GM23338 (cell line): ENCODE results near the gene TTC38. TPM values are rescaled to one million over a fixed set of nuclear protein-coding genes. Genes with fewer than 3 reads are reported as not detected.

Experiments used
- ATAC-seq: fragments of 200-7000 bp; cut with Tn5 transposase; 3 replicates; pipeline ENCODE4 v1.9.1; 2020
- DNase-seq: peaks from one replicate; pipeline ENCODE4 v3.0.0-alpha.2; 2015; ENCODE audit warnings: low spot score
- H2AFZ ChIP-seq: fragments of 200-600 bp; sonication (generic); 2 replicates; pipeline ENCODE4 v1.8.0; 2016; ENCODE audit warnings: antibody characterized with exemption, mild to moderate bottlenecking, moderate library complexity
- H3F3A ChIP-seq: fragments of 200-600 bp; sonication (generic); replicated peaks from 2 replicates; pipeline ENCODE4 v1.8.0; 2017; ENCODE audit warnings: antibody characterized with exemption, mixed run types, low read depth
- H3K27ac ChIP-seq: fragments of 200-600 bp; sonication (generic); 2 replicates; pipeline ENCODE4 v1.6.1; 2016; ENCODE audit warnings: low read depth
- H3K27me3 ChIP-seq: fragments of 200-600 bp; sonication (generic); 2 replicates; pipeline ENCODE4 v1.8.0; 2016; ENCODE audit warnings: mild to moderate bottlenecking, mixed run types, moderate library complexity; ENCODE audit not compliant: insufficient read depth
- H3K36me3 ChIP-seq: fragments of 200-600 bp; sonication (generic); 2 replicates; pipeline ENCODE4 v1.8.0; 2016; ENCODE audit warnings: mild to moderate bottlenecking; ENCODE audit not compliant: insufficient read depth
- H3K4me1 ChIP-seq: fragments of 200-600 bp; sonication (generic); 2 replicates; pipeline ENCODE4 v1.8.0; 2016; ENCODE audit warnings: mild to moderate bottlenecking, moderate library complexity; ENCODE audit not compliant: insufficient read depth
- H3K4me2 ChIP-seq: fragments of 200-600 bp; sonication (generic); 2 replicates; pipeline ENCODE4 v1.7.1; 2017; ENCODE audit warnings: mixed run types
- H3K4me3 ChIP-seq: fragments of 200-600 bp; sonication (generic); 2 replicates; pipeline ENCODE4 v1.6.1; 2016; ENCODE audit warnings: mixed run types
- H3K79me2 ChIP-seq: fragments of 200-600 bp; sonication (generic); replicated peaks from 2 replicates; pipeline ENCODE4 v1.8.0; 2017; ENCODE audit warnings: mild to moderate bottlenecking; ENCODE audit not compliant: insufficient read depth
- H3K9me2 ChIP-seq: fragments of 200-600 bp; sonication (generic); 2 replicates; pipeline ENCODE4 v1.8.0; 2017; ENCODE audit not compliant: insufficient read depth
- H4K20me1 ChIP-seq: fragments of 200-600 bp; sonication (generic); replicated peaks from 2 replicates; pipeline ENCODE4 v1.8.0; 2017; ENCODE audit warnings: mild to moderate bottlenecking; ENCODE audit not compliant: insufficient read depth
- H3K27ac Mint-ChIP-seq: 2 replicates; pipeline ENCODE4 v1.8.0; 2020; ENCODE audit warnings: inconsistent platforms, mild to moderate bottlenecking, moderate library complexity, mixed read lengths
- H3K27me3 Mint-ChIP-seq: 3 replicates; pipeline ENCODE4 v1.8.0; 2022; ENCODE audit warnings: low read depth, mild to moderate bottlenecking, moderate library complexity, mixed read lengths, inconsistent platforms; ENCODE audit not compliant: insufficient read depth, poor library complexity
- H3K36me3 Mint-ChIP-seq: 3 replicates; pipeline ENCODE4 v1.8.0; 2021; ENCODE audit warnings: low read depth, mild to moderate bottlenecking, inconsistent platforms, moderate library complexity, mixed read lengths
- H3K4me1 Mint-ChIP-seq: 3 replicates; pipeline ENCODE4 v1.8.0; 2020; ENCODE audit warnings: mild to moderate bottlenecking, inconsistent platforms, mixed read lengths
- H3K4me3 Mint-ChIP-seq: 3 replicates; pipeline ENCODE4 v1.8.0; 2021; ENCODE audit warnings: moderate library complexity, mild to moderate bottlenecking, inconsistent platforms, mixed read lengths
- H3K9me3 Mint-ChIP-seq: 3 replicates; pipeline ENCODE4 v1.8.0; 2020; ENCODE audit warnings: moderate library complexity, mild to moderate bottlenecking, inconsistent platforms, mixed read lengths
- CREB1 ChIP-seq: fragments of 250-450 bp; sonication (Bioruptor Pico); IDR thresholded peaks from 2 replicates; pipeline ENCODE4 v1.5.0; 2020; ENCODE audit warnings: low read depth, mild to moderate bottlenecking, moderate library complexity
- EZH2 ChIP-seq: fragments of 200-600 bp; sonication (generic); IDR thresholded peaks from one replicate; pipeline ENCODE4 v1.8.0; 2017; ENCODE audit warnings: antibody characterized with exemption, mild to moderate bottlenecking, low read depth; ENCODE audit not compliant: unreplicated experiment
- EZH2phosphoT487 ChIP-seq: fragments of 200-600 bp; sonication (generic); IDR thresholded peaks from one replicate; pipeline ENCODE4 v1.8.1; 2018; ENCODE audit warnings: antibody characterized with exemption; ENCODE audit not compliant: unreplicated experiment
- JUNB ChIP-seq: IDR thresholded peaks from one replicate; pipeline ENCODE4 v1.6.1; 2016; ENCODE audit warnings: antibody characterized with exemption; ENCODE audit not compliant: unreplicated experiment
- NANOG ChIP-seq: IDR thresholded peaks from 2 replicates; pipeline ENCODE4 v1.6.1; 2016; ENCODE audit warnings: antibody characterized with exemption, borderline replicate concordance
- POLR2AphosphoS5 ChIP-seq: IDR thresholded peaks from 2 replicates; pipeline ENCODE4 v1.6.1; 2016; ENCODE audit warnings: antibody characterized with exemption, low read depth
- STAT1 ChIP-seq: IDR thresholded peaks from one replicate; pipeline ENCODE4 v1.6.1; 2016; ENCODE audit warnings: antibody characterized with exemption; ENCODE audit not compliant: unreplicated experiment
- ZNF114 ChIP-seq: fragments of 250-450 bp; sonication (Bioruptor Pico); IDR thresholded peaks from 2 replicates; pipeline ENCODE4 v1.5.0; 2020; ENCODE audit warnings: mild to moderate bottlenecking, moderate library complexity
- ZNF331 ChIP-seq: fragments of 250-450 bp; sonication (Bioruptor Pico); IDR thresholded peaks from 2 replicates; pipeline ENCODE4 v1.5.0; 2020; ENCODE audit warnings: low read depth, mild to moderate bottlenecking, moderate library complexity
- polyA plus RNA-seq: library from polyadenylated mRNA; unstranded; fragments of >200 nt; fragmentation: Nextera tagmentation; extraction: Ambion mirVana; gene quantifications from 2 replicates; pipeline ENCODE4 v1.2.1, GENCODE V29; 2016
- total RNA-seq: library from RNA; depleted of rRNA; stranded (reverse); fragments of >200 nt; shearing (Covaris generic); gene quantifications from 2 replicates; pipeline ENCODE4 v1.2.3, GENCODE V29; 2014
- TF ChIP-seq, protein P1 (sequence below): IDR thresholded peaks from 2 replicates; pipeline ENCODE4 v1.6.1; 2016; ENCODE audit warnings: antibody characterized with exemption
- TF ChIP-seq, protein P2 (sequence below): fragments of 250-450 bp; sonication (Bioruptor Pico); IDR thresholded peaks from 2 replicates; pipeline ENCODE4 v1.5.0; 2020; ENCODE audit warnings: mild to moderate bottlenecking, moderate library complexity
- TF ChIP-seq, protein P3 (sequence below): IDR thresholded peaks from one replicate; pipeline ENCODE4 v1.6.1; 2018; ENCODE audit warnings: antibody characterized with exemption; ENCODE audit not compliant: unreplicated experiment
- TF ChIP-seq, protein P4 (sequence below), 2 experiments: fragments of 200-600 bp in 1 of 2; sonication (generic) in 1 of 2; conservative IDR thresholded peaks; 2 replicates each; pipeline versions ENCODE4 v1.5.1 to v1.6.1; 2016 to 2017; ENCODE audit warnings: antibody characterized with exemption in 2 of 2, low read depth in 2 of 2, mild to moderate bottlenecking in 2 of 2, moderate library complexity in 1 of 2

The TTC38 gene
- total and polyA plus RNA-seq, 2 experiments from 2014 or later, result 11.8 to 46.6 TPM

DNA sequence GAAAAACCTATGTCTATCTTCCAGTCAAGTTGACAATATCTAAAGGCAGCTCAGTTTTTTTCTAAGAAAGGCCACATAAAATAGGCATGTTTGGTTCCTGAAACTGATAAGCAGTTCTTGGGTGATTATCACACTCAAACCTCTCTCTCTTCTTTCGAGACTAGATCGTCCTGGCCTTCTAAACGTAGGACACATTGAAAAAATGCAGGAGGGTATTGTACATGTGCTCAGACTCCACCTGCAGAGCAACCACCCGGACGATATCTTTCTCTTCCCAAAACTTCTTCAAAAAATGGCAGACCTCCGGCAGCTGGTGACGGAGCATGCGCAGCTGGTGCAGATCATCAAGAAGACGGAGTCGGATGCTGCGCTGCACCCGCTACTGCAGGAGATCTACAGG, 32.8 kb upstream of the TTC38 start:
- Mint-ChIP-seq H3K36me3 (no peaks in the 10 kb centered on the region; the same call in 2 of the 3 replicates), H3K27ac (no peak overlapping the region), H3K9me3 (no peaks in the 10 kb centered on the region; the same call in 2 of the 3 replicates), H3K4me3 (no peak overlapping the region), H3K4me1 (no peaks in the 10 kb centered on the region), H3K27me3 (peaks cover 9% of the 10 kb centered on the region)
- TF ChIP-seq POLR2AphosphoS5 (no peak), ZNF331 (CRISPR knock-in tag) (no peak), ZNF114 (CRISPR knock-in tag) (no peak), STAT1 (no peak), CREB1 (CRISPR knock-in tag) (no peak), JUNB (no peak), NANOG (no peak), EZH2phosphoT487 (no peak), EZH2 (no peak)
- TF ChIP-seq, protein P1, sequence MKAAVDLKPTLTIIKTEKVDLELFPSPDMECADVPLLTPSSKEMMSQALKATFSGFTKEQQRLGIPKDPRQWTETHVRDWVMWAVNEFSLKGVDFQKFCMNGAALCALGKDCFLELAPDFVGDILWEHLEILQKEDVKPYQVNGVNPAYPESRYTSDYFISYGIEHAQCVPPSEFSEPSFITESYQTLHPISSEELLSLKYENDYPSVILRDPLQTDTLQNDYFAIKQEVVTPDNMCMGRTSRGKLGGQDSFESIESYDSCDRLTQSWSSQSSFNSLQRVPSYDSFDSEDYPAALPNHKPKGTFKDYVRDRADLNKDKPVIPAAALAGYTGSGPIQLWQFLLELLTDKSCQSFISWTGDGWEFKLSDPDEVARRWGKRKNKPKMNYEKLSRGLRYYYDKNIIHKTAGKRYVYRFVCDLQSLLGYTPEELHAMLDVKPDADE, result no peak
- TF ChIP-seq, protein P2, sequence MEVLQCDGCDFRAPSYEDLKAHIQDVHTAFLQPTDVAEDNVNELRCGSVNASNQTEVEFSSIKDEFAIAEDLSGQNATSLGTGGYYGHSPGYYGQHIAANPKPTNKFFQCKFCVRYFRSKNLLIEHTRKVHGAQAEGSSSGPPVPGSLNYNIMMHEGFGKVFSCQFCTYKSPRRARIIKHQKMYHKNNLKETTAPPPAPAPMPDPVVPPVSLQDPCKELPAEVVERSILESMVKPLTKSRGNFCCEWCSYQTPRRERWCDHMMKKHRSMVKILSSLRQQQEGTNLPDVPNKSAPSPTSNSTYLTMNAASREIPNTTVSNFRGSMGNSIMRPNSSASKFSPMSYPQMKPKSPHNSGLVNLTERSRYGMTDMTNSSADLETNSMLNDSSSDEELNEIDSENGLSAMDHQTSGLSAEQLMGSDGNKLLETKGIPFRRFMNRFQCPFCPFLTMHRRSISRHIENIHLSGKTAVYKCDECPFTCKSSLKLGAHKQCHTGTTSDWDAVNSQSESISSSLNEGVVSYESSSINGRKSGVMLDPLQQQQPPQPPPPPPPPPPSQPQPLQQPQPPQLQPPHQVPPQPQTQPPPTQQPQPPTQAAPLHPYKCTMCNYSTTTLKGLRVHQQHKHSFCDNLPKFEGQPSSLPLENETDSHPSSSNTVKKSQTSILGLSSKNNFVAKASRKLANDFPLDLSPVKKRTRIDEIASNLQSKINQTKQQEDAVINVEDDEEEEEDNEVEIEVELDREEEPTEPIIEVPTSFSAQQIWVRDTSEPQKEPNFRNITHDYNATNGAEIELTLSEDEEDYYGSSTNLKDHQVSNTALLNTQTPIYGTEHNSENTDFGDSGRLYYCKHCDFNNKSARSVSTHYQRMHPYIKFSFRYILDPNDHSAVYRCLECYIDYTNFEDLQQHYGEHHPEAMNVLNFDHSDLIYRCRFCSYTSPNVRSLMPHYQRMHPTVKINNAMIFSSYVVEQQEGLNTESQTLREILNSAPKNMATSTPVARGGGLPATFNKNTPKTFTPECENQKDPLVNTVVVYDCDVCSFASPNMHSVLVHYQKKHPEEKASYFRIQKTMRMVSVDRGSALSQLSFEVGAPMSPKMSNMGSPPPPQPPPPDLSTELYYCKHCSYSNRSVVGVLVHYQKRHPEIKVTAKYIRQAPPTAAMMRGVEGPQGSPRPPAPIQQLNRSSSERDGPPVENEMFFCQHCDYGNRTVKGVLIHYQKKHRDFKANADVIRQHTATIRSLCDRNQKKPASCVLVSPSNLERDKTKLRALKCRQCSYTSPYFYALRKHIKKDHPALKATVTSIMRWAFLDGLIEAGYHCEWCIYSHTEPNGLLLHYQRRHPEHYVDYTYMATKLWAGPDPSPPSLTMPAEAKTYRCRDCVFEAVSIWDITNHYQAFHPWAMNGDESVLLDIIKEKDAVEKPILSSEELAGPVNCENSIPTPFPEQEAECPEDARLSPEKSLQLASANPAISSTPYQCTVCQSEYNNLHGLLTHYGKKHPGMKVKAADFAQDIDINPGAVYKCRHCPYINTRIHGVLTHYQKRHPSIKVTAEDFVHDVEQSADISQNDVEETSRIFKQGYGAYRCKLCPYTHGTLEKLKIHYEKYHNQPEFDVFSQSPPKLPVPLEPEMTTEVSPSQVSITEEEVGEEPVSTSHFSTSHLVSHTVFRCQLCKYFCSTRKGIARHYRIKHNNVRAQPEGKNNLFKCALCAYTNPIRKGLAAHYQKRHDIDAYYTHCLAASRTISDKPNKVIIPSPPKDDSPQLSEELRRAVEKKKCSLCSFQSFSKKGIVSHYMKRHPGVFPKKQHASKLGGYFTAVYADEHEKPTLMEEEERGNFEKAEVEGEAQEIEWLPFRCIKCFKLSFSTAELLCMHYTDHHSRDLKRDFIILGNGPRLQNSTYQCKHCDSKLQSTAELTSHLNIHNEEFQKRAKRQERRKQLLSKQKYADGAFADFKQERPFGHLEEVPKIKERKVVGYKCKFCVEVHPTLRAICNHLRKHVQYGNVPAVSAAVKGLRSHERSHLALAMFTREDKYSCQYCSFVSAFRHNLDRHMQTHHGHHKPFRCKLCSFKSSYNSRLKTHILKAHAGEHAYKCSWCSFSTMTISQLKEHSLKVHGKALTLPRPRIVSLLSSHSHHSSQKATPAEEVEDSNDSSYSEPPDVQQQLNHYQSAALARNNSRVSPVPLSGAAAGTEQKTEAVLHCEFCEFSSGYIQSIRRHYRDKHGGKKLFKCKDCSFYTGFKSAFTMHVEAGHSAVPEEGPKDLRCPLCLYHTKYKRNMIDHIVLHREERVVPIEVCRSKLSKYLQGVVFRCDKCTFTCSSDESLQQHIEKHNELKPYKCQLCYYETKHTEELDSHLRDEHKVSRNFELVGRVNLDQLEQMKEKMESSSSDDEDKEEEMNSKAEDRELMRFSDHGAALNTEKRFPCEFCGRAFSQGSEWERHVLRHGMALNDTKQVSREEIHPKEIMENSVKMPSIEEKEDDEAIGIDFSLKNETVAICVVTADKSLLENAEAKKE (CRISPR knock-in tag), result no peak
- TF ChIP-seq, protein P3, sequence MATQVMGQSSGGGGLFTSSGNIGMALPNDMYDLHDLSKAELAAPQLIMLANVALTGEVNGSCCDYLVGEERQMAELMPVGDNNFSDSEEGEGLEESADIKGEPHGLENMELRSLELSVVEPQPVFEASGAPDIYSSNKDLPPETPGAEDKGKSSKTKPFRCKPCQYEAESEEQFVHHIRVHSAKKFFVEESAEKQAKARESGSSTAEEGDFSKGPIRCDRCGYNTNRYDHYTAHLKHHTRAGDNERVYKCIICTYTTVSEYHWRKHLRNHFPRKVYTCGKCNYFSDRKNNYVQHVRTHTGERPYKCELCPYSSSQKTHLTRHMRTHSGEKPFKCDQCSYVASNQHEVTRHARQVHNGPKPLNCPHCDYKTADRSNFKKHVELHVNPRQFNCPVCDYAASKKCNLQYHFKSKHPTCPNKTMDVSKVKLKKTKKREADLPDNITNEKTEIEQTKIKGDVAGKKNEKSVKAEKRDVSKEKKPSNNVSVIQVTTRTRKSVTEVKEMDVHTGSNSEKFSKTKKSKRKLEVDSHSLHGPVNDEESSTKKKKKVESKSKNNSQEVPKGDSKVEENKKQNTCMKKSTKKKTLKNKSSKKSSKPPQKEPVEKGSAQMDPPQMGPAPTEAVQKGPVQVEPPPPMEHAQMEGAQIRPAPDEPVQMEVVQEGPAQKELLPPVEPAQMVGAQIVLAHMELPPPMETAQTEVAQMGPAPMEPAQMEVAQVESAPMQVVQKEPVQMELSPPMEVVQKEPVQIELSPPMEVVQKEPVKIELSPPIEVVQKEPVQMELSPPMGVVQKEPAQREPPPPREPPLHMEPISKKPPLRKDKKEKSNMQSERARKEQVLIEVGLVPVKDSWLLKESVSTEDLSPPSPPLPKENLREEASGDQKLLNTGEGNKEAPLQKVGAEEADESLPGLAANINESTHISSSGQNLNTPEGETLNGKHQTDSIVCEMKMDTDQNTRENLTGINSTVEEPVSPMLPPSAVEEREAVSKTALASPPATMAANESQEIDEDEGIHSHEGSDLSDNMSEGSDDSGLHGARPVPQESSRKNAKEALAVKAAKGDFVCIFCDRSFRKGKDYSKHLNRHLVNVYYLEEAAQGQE, result no peak
- TF ChIP-seq, protein P4, sequence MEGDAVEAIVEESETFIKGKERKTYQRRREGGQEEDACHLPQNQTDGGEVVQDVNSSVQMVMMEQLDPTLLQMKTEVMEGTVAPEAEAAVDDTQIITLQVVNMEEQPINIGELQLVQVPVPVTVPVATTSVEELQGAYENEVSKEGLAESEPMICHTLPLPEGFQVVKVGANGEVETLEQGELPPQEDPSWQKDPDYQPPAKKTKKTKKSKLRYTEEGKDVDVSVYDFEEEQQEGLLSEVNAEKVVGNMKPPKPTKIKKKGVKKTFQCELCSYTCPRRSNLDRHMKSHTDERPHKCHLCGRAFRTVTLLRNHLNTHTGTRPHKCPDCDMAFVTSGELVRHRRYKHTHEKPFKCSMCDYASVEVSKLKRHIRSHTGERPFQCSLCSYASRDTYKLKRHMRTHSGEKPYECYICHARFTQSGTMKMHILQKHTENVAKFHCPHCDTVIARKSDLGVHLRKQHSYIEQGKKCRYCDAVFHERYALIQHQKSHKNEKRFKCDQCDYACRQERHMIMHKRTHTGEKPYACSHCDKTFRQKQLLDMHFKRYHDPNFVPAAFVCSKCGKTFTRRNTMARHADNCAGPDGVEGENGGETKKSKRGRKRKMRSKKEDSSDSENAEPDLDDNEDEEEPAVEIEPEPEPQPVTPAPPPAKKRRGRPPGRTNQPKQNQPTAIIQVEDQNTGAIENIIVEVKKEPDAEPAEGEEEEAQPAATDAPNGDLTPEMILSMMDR (conservative IDR thresholded peaks at IDR 0.05; ENCODE audit: low read depth in 2 of 2), result no peak
- no peaks in the 10 kb centered on the region for H3K9me2 ChIP-seq
- no peaks in the 10 kb centered on the region for H3K4me1 ChIP-seq
- no peak overlapping the region for H2AFZ ChIP-seq
- no peaks in the 10 kb centered on the region for H3K79me2 ChIP-seq
- no peaks in the 10 kb centered on the region for H4K20me1 ChIP-seq
- no peaks in the 10 kb centered on the region for H3K27me3 ChIP-seq
- DNase-seq (no peak), ATAC-seq (no peak)
- H3K4me3 ChIP-seq, result no peak overlapping the region
- H3K27ac ChIP-seq, result no peak overlapping the region
- no peaks in the 10 kb centered on the region for H3K36me3 ChIP-seq
- H3K4me2 ChIP-seq, result no peak overlapping the region
- H3F3A ChIP-seq, result no peaks in the 10 kb centered on the region
